Stimulated activated CD8-positive, alpha-beta memory T cell treated with anti-CD3 and anti-CD28 coated beads, Interleukin-12 subunit alpha, Interleukin-12 subunit beta, amount 100 ng/mL, for 24 hours (primary cell): ENCODE measurements around the gene CASP2.
"Not testable (repeated sequence)": the region's sequence is repeated elsewhere in the genome, so short reads cannot be mapped to it uniquely, and the experiment has no call there.

Source experiments
- DNase-seq: peaks from one replicate; pipeline ENCODE4 v3.0.0-alpha.2; 2020; ENCODE audit errors: extremely low read depth

Gene CASP2

DNA sequence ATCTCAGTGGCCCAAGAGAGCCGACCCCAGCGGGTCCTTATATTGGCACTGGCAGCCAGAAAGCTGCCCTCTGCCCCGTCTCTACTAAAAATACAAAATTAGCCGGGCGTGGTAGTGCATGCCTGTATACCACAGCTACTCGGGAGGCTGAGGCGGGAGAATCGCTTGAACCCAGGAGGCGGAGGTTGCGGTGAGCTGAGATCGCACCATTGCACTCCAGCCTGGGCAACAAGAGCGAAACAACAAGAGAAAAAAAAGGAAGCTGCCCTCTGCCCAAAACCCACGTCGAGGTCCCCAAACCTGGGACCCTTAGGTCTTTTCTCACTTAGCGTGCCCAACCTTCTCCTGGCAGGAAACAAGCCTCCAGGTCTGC, 24.0 kb upstream of the CASP2 start:
- not testable (repeated sequence) for DNase-seq

DNA sequence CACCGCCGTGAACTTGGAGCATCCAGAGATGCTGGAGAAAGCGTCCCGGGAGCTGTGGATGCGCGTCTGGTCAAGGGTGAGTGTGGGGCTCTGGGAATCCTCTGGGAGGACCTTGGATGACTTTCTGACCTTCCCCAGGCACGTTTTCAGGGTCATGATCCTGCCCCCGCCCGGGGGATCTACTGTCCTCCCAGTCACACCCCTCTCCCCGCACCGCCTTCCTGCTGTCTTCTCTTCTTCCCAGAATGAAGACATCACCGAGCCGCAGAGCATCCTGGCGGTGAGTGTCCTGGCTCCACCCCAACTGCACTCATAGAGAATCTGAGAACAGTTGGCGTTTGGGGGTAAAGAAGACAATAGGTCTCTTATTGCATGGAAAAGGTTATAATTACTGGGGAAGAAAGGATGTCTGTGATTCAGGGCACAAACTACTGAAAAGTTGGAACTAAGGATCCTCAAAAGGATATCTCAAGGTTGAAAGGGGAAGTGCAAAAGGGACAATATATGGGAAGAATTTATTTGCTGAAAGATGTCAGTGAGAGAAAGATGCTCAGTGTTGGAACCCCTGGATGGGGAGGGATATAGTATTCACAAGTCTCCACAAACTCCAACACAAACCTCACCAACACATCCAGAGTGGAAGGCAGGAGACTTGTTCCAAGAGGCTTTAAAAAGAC, 23.0 kb upstream of the CASP2 start:
- no peak for DNase-seq

- DNase-seq = no peak
These were observed 18.9 kb upstream of the CASP2 start for GRCh38 chr7:143269251-143269650.

- no peak for DNase-seq
These were observed 16.9 kb upstream of the CASP2 start for GRCh38 chr7:143271240-143271639.

DNA sequence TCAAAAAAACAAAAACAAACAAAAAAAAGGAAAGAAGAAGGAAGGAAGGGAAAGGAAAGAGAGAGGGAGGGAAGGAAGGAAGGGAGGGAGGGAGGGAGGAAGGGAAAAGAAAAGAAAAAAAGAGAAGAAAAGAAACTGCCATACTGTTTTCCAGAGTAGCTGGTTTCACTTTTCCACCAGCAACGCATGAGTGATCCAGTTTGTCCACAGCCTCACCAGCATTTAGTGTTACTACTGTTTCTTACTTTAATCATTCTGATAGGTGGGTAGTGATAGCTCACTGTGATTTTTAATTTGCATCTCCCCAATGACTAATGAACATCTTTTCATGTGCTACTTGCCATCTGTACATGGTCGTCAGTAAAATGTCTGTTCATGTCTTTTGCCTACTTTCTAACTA, 15.3 kb upstream of the CASP2 start:
- no peak for DNase-seq

DNA sequence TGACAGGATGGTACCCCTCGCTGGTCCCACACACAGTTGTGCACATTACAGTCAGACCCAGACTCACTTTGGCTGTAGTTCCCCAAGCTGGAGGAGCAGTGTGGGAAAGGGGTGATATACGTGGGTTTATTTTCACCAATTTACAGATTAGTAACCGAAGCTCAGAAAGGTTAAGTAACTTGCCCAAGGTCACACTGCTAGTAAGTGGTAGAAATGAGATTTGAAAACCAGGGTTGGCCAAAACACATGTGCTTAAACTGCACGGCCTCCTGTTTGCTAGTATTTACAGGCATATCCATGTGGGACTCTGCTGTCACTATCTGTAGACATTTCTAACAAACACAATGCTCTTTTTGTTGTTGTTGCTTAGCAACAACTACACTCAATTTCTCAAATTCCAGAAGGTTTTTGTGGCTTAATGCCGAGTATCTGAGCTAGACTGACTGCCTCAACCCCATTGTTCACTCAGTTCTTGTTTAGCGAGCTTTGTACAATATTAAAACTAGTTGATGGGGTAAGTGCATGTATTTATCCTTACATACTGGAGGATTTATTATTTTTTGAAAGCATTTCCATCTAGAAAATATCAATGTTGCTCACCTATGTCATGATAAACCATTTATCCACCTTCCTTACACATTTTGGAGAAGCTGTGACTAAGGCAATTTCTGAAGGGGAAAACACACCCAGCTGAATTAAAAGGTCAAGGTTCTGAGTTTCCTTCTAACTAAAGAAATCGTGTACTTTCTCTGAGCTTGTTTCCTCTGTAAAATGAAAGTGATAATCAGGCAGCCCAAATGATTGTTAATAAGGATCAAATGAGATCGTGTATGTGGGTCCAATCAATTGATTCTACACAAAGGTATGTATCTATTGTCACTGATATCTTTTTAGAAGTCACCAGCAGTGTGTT, 8.7 kb upstream of the CASP2 start:
- DNase-seq = no peak

- no peak for DNase-seq
These were observed 8.0 kb upstream of the CASP2 start for GRCh38 chr7:143280160-143280559.

DNA sequence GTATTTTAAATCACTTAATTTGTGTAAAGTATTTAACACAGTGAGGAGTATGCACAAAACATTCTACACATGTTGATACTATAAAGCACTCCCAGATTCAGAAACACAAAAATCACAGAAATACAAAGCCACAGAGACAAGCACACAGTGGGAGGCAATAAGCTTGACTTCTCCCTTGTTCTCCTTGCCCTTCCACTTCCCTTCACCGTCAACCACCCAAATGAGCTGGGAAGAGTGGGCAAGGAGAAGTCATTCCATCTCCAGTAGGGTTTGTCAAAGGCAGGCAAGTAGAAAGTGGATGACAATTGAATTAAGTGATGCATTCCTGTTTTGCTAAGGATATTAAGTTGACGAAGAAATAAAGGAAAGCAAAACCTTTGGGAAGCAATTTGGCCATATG, 7.6 kb upstream of the CASP2 start:
- no peak for DNase-seq

- no peak for DNase-seq
These were observed 6.6 kb upstream of the CASP2 start for GRCh38 chr7:143281529-143281928.

DNA sequence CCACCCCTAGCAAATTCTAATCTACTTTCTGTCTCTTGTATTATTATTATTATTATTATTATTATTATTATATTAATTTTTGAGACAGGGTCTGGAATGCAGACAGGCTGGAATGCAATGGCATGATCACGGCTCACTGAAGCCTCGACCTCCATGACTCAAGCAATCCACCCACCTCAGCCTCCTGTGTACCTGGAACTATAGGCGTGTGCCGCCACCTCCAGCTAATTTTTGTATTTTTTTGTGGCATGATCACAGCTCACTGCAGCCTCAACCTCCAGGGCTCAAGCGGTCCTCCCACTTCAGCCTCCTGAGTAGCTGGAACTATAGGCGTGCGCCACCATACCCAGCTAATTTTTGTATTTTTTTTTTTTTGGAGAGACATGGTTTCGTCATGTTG, 6.0 kb upstream of the CASP2 start:
- no peak for DNase-seq

DNA sequence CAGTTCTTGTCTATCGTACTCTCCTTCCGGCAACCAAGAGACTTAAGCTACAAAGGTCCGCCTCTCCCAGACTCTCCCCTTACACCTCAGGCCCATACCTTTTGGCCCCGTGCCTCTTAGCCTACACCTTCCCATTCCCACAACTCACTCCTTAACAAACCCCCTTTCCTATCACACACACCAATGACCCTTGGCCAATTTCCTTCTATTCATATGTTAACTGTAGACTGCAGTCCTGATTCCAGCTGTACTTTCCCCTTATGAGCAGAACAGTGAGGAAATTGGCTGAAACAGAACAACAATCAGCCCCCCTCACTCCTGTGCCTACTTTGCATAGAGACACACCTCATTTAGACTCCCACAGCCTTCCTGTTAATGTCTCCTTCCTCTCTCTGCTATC, 4.8 kb upstream of the CASP2 start:
- DNase-seq = no peak

- no peak for DNase-seq
These were observed 3.3 kb upstream of the CASP2 start, which contains the start of gene TMEM139 for GRCh38 chr7:143284591-143285469. Gene TMEM139 (plus strand): TSS chr7:143284958. CDS start chr7:143285958, 1,000 bp downstream.

- DNase-seq = no peak
These were observed 2.7 kb upstream of the CASP2 start for GRCh38 chr7:143285470-143285778.

DNA sequence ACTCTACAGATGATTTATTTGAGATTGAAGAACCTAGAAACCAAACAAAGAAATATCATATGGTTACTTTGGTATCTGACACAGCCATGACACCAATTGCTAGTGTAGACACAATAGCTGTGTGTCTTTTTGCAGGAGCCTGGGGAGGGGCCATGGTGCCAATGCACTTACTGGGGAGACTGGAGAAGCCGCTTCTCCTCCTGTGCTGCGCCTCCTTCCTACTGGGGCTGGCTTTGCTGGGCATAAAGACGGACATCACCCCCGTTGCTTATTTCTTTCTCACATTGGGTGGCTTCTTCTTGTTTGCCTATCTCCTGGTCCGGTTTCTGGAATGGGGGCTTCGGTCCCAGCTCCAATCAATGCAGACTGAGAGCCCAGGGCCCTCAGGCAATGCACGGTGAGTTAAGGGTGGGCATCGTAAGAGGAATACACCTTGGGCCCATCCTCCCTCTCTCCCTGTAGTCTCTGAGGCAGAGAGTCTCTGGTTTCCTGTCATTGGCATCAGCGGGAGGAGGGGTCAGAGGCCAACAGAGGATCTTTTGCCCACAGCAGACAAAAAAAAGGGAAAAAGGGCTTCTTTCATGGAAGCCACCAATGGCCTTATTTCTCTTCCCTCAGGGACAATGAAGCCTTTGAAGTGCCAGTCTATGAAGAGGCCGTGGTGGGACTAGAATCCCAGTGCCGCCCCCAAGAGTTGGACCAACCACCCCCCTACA, 2.2 kb upstream of the CASP2 start:
- DNase-seq = no peak

- DNase-seq = no peak
These were observed 1.6 kb upstream of the CASP2 start for GRCh38 chr7:143286522-143286890.

- DNase-seq = no peak
These were observed 714 bp upstream of the CASP2 start for GRCh38 chr7:143287339-143287934.

DNA sequence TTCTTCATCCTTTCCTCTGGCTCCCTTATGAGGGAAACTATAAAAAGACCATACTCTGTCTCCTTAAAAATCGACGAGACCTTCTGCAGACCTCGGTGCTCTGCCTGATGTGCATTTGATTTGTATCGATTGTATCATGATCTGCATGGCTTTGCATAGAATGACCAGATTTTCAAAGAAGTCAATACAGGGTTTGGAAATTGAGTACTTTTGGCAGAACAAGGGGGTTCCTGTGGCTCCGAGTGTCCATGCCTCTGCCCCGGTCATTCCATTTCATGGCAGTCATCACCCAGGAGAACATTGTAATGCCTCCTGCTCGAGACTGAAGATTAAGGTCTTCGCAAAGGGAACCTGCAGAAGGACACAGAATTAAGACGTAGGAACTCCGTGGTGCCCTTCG, 685 bp downstream of the CASP2 start:
- DNase-seq = no peak

GRCh38 chr7:143289421-143289820, 1.3 kb downstream of the CASP2 start:
- no peak for DNase-seq

DNA sequence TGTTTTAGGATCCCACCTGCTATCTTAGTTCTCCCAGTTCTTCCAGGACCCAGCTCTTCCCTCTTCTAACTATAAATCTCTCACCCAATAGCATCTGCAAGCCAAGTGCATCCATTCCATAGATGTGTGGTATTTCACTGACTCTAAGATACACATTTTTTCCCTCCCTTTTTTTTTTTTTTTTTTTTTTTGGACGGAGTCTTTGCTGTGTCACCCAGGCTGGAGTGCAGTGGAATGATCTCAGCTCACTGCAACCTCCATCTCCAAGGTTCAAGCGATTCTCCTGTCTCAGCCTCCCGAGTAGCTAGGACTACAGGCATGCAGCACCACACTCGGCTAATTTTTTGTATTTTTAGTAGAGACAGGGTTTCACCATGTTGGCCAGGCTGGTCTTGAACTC, 1.7 kb downstream of the CASP2 start:
- not testable (repeated sequence) for DNase-seq

DNA sequence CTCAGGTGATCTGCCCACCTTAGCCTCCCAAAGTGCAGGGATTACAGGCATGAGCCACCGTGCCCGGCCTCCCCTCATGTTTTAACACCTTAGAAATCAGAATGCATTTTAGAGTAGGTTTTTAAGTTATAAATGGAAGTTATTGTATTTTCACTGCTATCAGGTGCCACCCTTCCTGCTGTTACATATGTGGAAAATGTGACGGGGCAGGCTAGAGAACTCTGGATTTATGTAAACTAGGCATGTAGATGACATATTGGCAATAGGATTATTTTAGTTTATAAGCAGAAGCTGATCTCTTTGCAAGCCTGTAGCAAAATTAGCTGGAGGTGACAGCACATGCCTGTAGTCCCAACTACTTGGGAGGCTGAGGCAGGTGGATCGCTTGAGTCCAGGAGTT, 2.1 kb downstream of the CASP2 start:
- no peak for DNase-seq

DNA sequence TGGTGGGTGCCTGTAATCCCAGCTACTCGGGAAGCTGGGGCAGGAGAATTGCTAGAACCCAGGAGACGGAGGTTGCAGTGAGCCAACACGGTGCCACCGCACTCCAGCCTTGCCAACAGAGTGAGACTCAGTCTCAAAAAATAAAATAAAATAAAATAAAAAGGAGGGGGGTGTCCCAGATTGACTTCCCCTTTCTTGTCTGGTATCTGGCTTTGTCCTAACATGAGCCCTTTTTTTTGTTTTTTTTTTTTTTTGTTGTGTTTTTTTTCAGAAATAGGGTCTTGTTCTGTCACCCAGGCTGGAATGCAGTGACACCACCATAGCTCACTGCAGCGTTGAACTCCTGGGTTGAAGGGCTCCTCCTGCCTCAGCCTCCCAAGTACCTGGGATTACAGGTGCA, 4.7 kb downstream of the CASP2 start:
- no peak for DNase-seq
